ENCODE results near the gene SLC6A1.
"Not testable (repeated sequence)": the region's sequence is repeated elsewhere in the genome, so short reads cannot be mapped to it uniquely, and the experiment has no call there.

Gene SLC6A1

DNA sequence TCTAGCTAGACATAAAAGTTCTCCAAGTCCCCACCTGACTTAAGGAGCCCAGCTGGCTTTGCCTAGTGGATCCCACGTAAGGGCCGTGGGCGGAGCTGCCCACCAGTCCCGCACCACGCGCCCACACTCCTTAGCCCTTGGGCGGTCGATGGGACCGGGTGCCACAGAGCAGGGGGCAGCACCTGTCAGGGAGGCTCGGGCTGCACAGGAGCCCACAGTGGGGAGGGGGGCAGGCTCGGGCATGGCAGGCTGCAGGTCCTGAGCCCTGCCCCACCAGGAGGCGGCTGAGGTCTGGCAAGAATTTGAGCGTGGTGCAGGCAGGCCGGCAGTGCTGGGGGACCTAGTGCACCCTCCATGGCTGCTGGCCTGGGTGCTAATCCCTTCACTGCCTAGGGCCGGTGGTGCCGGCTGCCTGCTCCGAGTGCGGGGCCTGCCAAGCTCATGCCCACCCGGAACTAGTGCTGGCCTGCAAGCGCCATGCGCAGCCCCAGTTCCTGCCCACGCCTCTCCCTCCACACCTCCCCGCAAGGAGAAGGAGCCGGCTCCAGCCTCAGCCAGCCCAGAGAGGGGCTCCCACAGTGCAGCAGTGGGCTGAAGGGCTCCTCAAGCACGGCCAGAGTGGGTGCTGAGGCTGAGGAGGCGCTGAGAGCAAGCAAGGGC is 78.7 kb downstream of the SLC6A1 start:
- no peak for DNase-seq

DNA sequence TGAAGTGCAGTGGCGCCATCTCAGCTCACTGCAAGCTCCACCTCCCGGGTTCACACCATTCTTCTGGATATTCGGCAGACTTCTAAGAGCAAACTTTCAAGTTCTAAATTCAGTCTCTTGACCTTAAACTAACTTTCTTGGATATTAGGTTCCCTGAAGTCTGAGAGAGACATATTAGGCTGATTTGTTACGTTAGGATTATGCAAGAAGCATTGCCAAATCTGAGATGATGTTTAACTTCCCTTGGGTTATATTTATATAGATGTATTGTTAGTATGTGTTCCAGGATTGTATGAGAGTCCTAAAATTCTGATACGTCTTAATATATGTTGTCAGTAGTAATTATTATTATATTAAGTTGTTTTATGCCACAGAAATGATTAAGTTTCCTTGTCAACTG is 80.1 kb downstream of the SLC6A1 start:
- DNase-seq: no peak

DNA sequence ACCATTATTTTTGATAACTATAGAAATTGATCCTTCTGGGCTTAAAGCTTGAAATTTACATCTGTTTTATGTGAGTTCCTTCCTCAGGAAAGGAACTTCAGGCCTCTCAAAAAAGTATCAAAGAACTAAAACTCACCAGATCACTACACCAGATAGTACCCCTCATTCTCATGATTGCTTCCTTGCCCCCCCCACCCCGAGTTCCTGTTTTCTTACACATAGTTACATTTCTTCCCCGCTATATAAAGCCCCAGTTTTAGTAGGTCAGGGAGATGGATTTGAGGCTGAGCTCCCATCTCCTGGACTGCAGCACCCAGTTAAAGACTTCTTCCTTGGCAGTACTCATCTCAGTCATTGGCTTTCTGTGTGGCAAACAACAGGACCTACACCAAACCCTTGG is 81.5 kb downstream of the SLC6A1 start:
- no peak for DNase-seq

DNA sequence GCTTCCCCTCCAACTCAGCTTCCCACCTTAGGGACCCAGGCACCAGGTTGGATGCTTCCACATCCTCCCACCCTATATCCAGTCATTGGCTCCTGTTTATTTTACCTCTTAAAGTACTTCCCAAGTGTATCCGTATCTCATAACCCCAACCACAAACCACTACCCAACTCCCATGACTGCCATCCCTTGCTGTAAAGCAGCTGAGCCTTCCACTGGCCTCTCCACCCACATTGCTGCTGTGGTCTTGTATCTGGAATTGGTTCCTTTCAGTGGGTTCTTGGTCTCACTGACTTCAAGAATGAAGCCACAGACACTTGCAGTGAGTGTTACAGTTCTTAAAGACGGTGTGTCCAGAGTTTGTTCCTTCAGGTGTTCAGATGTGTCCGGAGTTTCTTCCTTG is 81.9 kb downstream of the SLC6A1 start:
- DNase-seq: no peak

DNA sequence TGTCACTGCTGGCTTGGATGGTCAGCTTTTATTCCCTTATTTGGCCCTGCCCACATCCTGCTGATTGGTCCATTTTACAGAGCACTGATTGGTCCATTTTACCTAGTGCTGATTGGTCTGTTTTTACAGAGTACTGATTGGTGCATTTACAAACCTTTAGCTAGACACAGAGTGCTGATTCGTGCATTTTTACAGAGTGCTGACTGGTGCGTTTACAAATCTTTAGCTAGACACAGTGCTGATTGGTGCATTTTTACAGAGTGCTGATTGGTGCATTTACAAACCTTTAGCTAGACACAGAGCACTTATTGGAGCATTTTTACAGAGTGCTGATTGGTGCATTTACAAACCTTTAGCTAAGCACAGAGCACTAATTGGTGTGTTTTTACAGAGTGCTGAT is 82.6 kb downstream of the SLC6A1 start:
- DNase-seq: not testable (repeated sequence)

DNA sequence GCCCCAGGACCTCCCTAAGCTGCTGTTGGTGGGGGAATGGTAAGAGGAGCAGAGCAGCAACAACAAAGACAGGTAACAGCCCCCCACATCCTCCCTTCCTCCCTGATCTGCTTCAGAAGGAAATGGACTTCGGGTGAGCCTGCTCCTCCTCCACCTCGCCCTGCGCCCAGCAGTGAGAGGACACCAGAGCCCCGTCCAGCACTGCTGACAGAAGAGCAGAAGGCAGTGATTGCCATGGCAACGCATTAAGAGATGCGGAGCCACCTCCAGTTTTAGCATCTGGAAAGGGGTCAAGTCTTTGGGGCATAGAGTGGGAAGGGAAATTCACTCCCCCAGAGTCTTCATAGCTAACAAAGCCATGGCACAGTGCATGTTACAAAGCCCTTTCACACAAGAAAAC is 84.2 kb downstream of the SLC6A1 start:
- no peak for DNase-seq

DNA sequence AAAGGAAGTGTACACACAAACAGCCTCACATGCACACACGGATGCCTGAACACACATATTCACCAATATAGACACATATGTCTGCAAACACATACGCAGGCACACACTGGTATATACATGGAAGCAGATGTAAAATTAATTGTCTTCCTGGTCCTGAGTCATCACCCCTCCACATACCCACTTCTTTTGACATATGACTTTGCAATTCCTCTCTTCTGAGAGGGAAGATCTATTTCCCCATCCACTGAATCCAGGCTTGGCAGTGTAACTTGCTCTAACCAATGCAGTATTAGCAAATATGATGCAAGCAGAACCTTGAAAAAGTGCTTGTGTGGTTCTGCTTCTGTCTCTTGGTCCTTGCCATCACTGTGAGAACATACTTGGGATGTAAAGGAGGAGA is 84.9 kb downstream of the SLC6A1 start:
- DNase-seq: no peak

DNA sequence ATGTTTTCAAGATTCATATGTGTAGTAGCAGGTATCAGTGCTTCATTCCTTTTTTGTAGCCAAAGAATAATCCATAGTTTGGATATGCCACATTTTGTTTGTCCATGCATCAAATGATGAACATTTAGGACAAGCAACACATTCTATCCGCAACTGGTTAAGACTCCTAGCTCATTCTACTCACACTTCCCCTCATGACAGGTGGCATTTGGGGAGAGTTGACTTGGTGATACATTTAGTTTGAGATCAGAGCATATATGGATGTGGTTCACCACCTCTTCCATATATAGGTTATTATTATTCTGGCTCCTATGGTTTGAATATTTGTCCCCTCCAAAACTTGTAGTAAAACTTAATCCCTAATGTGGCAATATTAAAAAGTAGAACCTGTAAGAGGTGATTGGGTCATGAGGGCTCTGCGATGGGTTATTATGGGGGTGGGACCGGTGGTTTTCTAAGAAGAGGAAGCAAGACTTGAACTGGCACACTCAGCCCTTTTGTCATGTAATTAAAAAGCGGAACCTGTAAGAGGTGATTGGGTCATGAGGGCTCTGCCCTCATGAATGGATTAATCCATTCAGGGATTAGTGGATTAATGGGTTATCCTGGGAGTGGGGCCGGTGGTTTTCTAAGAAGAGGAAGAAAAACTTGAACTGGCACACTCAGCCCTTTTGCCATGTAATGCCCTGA is 86.4 kb downstream of the SLC6A1 start:
- no peak for DNase-seq

DNA sequence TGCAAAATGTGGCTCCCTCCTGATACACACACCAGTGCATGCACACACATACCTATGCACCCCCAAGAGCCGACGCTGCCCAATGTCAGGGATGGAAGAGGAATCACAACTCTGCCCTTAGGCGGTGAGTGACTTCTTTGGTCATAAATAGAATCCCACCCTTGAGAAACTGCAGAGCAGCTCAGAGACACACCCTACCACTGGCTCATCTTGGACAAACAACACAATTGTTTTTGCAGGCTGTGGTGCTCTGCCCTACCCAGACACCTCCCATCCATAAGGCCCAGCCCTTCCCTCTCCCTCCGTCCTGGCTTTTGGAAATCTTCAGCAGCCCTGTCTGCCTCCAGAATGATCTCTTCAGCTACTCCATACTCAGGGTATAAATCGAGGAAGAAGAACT is 87.9 kb downstream of the SLC6A1 start:
- no peak for DNase-seq

DNA sequence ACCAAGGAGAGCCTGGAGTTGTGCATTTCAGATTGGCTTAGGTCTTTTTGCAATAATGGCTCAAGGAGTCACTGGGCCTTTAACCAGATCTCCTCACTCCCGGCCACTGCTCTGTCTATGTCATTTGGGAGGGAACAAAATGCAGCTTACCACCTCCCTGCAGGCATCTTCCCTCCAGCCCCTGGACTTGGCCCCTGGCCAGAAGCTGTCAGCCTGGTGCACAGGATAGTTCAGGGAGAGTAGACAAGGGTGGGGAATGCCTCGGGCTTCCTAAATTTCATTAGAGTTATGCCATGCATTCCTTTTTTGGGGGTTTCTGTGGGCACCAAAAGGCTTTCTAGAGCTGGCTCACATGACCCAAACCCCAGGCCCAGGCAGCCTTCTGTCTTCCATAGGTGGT is 91.5 kb downstream of the SLC6A1 start:
- DNase-seq: no peak

DNA sequence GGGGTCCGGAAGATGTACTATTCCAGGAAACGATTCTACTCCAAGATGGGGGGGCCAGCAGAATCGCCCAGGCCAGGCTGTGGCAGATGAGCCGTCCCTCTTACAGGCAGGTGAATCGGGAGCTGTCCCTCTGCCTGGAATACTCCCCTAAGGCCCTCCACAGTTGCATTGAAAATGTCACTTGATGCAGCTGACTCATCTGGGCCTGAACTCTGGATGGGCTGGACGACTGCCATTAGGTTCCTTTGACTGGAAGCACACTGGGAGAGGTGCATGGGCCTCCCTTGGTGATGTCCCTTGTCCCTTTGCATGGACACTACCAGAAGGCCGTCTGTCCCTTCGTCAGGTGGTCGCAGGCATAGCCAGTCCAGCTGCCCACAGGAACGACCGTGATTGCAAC is 92.1 kb downstream of the SLC6A1 start:
- no peak for DNase-seq

DNA sequence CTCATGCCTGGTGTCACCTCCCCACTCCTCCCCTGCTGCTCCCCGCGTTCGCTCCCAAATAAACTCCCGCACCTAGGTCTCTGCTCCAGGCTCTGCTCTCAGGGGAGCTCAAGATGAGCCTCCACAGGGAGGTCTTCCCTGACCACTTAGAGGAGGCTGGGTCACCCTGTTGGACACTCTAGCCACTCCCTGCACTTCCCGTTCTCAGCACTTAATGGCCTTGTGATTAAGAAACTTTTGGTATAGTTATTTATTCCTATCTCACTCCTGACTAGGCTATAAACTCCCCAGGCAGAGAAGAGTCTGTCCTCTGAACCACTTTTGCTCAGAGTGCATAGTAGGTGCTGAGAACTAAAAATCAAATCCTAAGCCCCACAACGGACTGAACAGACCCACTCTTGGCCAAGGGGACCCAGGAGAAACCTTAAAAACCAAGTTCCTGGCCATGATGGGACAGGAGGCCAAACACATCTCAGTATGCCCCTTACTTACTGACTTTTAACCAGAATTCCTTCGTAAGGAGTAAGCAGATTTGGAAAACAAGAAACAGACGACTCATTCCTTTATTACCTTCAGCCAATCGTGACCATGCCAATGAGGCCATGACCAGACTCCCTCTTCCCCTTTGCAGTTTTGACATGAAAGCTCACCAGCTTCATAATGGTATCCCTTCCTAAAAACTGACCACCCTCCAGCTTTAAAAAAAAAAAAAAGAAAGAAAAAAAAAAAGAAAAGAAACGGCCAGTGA is 92.7 kb downstream of the SLC6A1 start:
- DNase-seq: no peak

DNA sequence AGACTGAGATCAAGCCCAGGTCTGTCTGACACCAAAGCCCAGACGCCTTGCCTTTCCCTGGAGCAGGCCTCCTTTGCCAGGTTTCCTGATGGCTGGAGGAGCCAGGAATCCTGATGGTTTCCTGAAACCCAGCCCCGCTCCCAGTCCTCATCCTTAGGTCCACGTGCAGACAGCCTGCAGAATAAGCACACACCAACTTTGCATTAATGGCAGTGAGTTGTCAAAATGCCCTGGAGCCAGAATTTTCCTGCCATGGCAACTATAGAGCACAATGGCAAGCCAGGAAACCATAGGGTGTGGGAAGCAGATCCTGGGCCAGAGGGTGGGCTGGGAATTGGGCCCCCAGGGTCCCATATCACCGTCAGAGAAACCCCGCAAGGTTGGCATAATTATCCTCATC is 94.3 kb downstream of the SLC6A1 start:
- no peak for DNase-seq

DNA sequence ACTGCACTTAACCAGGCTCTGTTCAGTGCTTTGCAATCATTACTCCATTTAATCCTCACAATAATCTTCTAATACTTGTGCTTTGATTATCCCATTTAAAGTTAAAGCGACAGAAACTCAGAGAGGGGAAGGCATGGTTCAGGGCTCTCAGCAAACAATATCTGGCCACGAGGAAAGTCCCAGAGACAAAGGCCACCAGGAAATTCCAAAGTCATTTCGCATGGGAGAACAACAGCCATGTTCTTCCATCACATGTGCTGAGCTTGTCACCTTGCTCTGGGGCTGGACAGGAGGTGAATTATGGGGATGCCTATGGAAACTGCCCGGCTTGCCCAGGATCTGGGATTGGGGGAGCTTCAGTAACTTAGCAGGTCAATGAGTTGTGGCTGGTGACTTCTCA is 95.5 kb downstream of the SLC6A1 start:
- DNase-seq: no peak

DNA sequence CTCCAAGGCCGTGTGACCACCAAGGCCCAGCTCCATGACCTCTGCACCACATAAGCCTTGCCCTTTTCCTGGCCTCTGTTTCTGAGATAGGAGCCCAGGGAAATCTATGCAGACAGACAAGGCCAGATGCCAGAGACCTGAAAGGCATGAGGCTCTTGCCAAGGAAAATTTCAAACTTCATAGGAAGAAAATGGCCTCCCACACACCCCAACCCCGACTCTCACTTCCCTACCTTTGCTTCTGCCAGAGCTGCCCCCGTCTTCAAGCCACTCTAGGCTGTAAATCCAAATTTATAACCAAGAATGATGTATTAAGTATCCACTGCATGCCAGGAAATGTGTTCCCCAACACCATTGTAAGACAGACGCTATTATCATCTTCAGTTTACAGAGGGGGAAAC is 96.3 kb downstream of the SLC6A1 start:
- no peak for DNase-seq

Data from activated CD4-positive, alpha-beta T cell treated with anti-CD3 and anti-CD28 coated beads, Interleukin-2, amount 50 U/mL, for 16 hours (primary cell).